NCI-H2171 treated with DMSO at 0.1 percent for 48 hours (cell line): ENCODE data around the gene FAM120A.

Experiments
- DNase-seq: peaks from one replicate; lab custom pipeline; 2025; lab: John Stamatoyannopoulos, UW

Gene FAM120A

GRCh38 chr9:93595861-93596365, 144.4 kb downstream of the FAM120A start:
- DNase-seq, result no peak

- DNase-seq, result no peak
Measured at GRCh38 chr9:93596399-93596798, 144.9 kb downstream of the FAM120A start.

- no peak for DNase-seq
Measured at GRCh38 chr9:93597142-93597706, 145.7 kb downstream of the FAM120A start.

GRCh38 chr9:93597871-93598646, 146.6 kb downstream of the FAM120A start:
- DNase-seq, result peak; percentile 39

GRCh38 chr9:93598647-93599241, 147.3 kb downstream of the FAM120A start:
- no peak for DNase-seq

GRCh38 chr9:93599571-93600403, 148.3 kb downstream of the FAM120A start:
- DNase-seq, result no peak

- DNase-seq, result peak; percentile 59
Measured at GRCh38 chr9:93600504-93600903, 149.0 kb downstream of the FAM120A start.

- DNase-seq, result no peak
Measured at GRCh38 chr9:93601063-93601462, 149.6 kb downstream of the FAM120A start.

GRCh38 chr9:93601666-93602065, 150.2 kb downstream of the FAM120A start:
- DNase-seq, result peak; percentile 26

- DNase-seq, result no peak
Measured at GRCh38 chr9:93603011-93603410, 151.5 kb downstream of the FAM120A start.

GRCh38 chr9:93603906-93604326, 152.4 kb downstream of the FAM120A start:
- DNase-seq, result no peak

- DNase-seq, result no peak
Measured at GRCh38 chr9:93606187-93606586, 154.7 kb downstream of the FAM120A start.

GRCh38 chr9:93610206-93610605, 158.7 kb downstream of the FAM120A start:
- no peak for DNase-seq

- no peak for DNase-seq
Measured at GRCh38 chr9:93612052-93612795, 160.7 kb downstream of the FAM120A start.

- DNase-seq, result peak; percentile 88
Measured at GRCh38 chr9:93612796-93613154, 161.3 kb downstream of the FAM120A start.

GRCh38 chr9:93613174-93613573, 161.7 kb downstream of the FAM120A start:
- no peak for DNase-seq

GRCh38 chr9:93613791-93614190, 162.3 kb downstream of the FAM120A start:
- no peak for DNase-seq

- no peak for DNase-seq
Measured at GRCh38 chr9:93614830-93615468, 163.5 kb downstream of the FAM120A start.
